NCI-H128 (cell line): ENCODE data around the gene SMCO1.
A peak's percentile ranks its signal among the peaks of the same experiment; 100 is the strongest.
"Not testable (repeated sequence)": the region's sequence is repeated elsewhere in the genome, so short reads cannot be mapped to it uniquely, and the experiment has no call there.

Source experiments
- DNase-seq: peaks from one replicate; lab custom pipeline; 2025; ENCODE audit not compliant: unreplicated experiment; lab: John Stamatoyannopoulos, UW

The SMCO1 gene

GRCh38 chr3:196523841-196524240 is 8.7 kb upstream of the SMCO1 start:
- no peak for DNase-seq

- not testable (repeated sequence) for DNase-seq
Observed at GRCh38 chr3:196521291-196521690, 6.1 kb upstream of the SMCO1 start.

- no peak for DNase-seq
Observed at GRCh38 chr3:196519718-196520082, 4.6 kb upstream of the SMCO1 start.

- no peak for DNase-seq
Observed at GRCh38 chr3:196518966-196519717, 4.0 kb upstream of the SMCO1 start.

- no peak for DNase-seq
Observed at GRCh38 chr3:196517919-196518318, 2.8 kb upstream of the SMCO1 start.

GRCh38 chr3:196517162-196517800 is 2.1 kb upstream of the SMCO1 start:
- no peak for DNase-seq

GRCh38 chr3:196514350-196514716 is 813 bp downstream of the SMCO1 start:
- DNase-seq, result no peak

- no peak for DNase-seq
Observed at GRCh38 chr3:196513697-196514349, 1.3 kb downstream of the SMCO1 start.

GRCh38 chr3:196511646-196512425 is 3.3 kb downstream of the SMCO1 start:
- not testable (repeated sequence) for DNase-seq

GRCh38 chr3:196511108-196511507 is 4.0 kb downstream of the SMCO1 start:
- DNase-seq, result not testable (repeated sequence)

GRCh38 chr3:196506687-196507086 is 8.5 kb downstream of the SMCO1 start:
- no peak for DNase-seq

- DNase-seq, result no peak
Observed at GRCh38 chr3:196504556-196504955, 10.6 kb downstream of the SMCO1 start.

GRCh38 chr3:196504077-196504398 is 11.1 kb downstream of the SMCO1 start:
- DNase-seq, result not testable (repeated sequence)

- peak; percentile 91 for DNase-seq
Observed at GRCh38 chr3:196503196-196504076, 11.7 kb downstream of the SMCO1 start, which contains the start of gene RNF168. TSS of gene RNF168 (minus strand) at chr3:196503768. CDS start at chr3:196503173, 595 bp downstream.

- DNase-seq, result no peak
Observed at GRCh38 chr3:196502775-196503195, 12.4 kb downstream of the SMCO1 start.

- no peak for DNase-seq
Observed at GRCh38 chr3:196501316-196502044, 13.7 kb downstream of the SMCO1 start.

- no peak for DNase-seq
Observed at GRCh38 chr3:196499807-196500524, 15.2 kb downstream of the SMCO1 start.

- no peak for DNase-seq
Observed at GRCh38 chr3:196499061-196499460, 16.1 kb downstream of the SMCO1 start.

GRCh38 chr3:196498297-196498696 is 16.8 kb downstream of the SMCO1 start:
- no peak for DNase-seq
